IPS-20b (cell line): ENCODE results near the gene CFAP46.
"Not testable (repeated sequence)": the region's sequence is repeated elsewhere in the genome, so short reads cannot be mapped to it uniquely, and the experiment has no call there.

ENCODE experiments used
- H3K27ac ChIP-seq: one replicate; pipeline ENCODE4 v1.5.1; 2013; ENCODE audit warnings: low read length
- H3K27me3 ChIP-seq: 2 replicates; pipeline ENCODE4 v1.6.1; 2013; ENCODE audit warnings: mild to moderate bottlenecking, low read length, inconsistent platforms; ENCODE audit not compliant: insufficient read depth
- H3K36me3 ChIP-seq: 2 replicates; pipeline ENCODE4 v1.6.1; 2013; ENCODE audit warnings: low read depth, mild to moderate bottlenecking, inconsistent platforms, low read length, moderate library complexity; ENCODE audit not compliant: insufficient read depth
- H3K4me1 ChIP-seq: 2 replicates; pipeline ENCODE4 v1.6.1; 2013; ENCODE audit warnings: mild to moderate bottlenecking, control low read depth, inconsistent platforms, low read length, moderate library complexity; ENCODE audit not compliant: insufficient read depth
- H3K4me3 ChIP-seq: 2 replicates; pipeline ENCODE4 v1.5.1; 2013; ENCODE audit warnings: mild to moderate bottlenecking, low read length, inconsistent platforms
- H3K9ac ChIP-seq: 2 replicates; pipeline ENCODE4 v1.6.1; 2013; ENCODE audit warnings: low read depth, mild to moderate bottlenecking, inconsistent platforms, low read length, moderate library complexity
- H3K9me3 ChIP-seq: 2 replicates; pipeline ENCODE4 v1.6.1; 2013; ENCODE audit warnings: mild to moderate bottlenecking, low read depth, low read length, inconsistent platforms; ENCODE audit not compliant: insufficient read depth

Gene CFAP46

GRCh38 chr10:132891368-132891767 is 51.0 kb downstream of the CFAP46 start:
- peaks cover 19% of the 10 kb centered on the region; the same call in 1 of the 2 replicates for H3K4me1 ChIP-seq
- H3K27me3 ChIP-seq, result no peaks in the 10 kb centered on the region

DNA sequence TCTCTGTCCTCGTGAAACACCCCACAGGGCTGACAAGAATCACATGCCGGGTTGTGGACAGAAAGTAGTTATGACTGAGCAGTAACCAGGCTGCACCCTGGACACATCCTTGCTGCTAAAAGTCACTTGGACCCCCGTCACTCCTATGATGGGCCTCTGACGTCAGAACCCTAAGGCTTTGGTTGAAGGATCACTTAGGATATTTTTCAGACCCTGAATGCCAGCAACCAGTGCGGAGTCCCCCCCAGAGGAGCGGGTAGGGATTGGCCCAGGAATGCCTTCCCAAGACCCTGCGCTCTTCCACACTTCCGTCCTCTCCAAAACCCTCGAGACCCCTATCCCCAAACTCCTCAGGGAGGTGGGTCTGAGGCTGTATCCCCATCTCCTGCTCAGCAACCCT is 52.1 kb downstream of the CFAP46 start:
- H3K36me3 ChIP-seq, result no peaks in the 10 kb centered on the region
- H3K9me3 ChIP-seq, result no peaks in the 10 kb centered on the region
- H3K9ac ChIP-seq, result no peak overlapping the region
- no peaks in the 10 kb centered on the region for H3K27me3 ChIP-seq
- peaks cover 19% of the 10 kb centered on the region; the same call in 1 of the 2 replicates for H3K4me1 ChIP-seq
- no peak overlapping the region for H3K27ac ChIP-seq
- H3K4me3 ChIP-seq, result no peak overlapping the region

More at GRCh38 chr10:132891368-132891767, 51.0 kb downstream of the CFAP46 start:
- H3K27ac ChIP-seq, result peak overlapping the region; percentile 19
- H3K4me3 ChIP-seq, result peak overlapping the region; percentile 17; the same call in 1 of the 2 replicates
- H3K9ac ChIP-seq, result no peak overlapping the region
- H3K36me3 ChIP-seq, result no peaks in the 10 kb centered on the region
- H3K9me3 ChIP-seq, result no peaks in the 10 kb centered on the region

GRCh38 chr10:132889556-132889955 is 52.8 kb downstream of the CFAP46 start:
- no peaks in the 10 kb centered on the region for H3K27me3 ChIP-seq

GRCh38 chr10:132888898-132889490 is 53.4 kb downstream of the CFAP46 start:
- H3K27me3 ChIP-seq, result no peaks in the 10 kb centered on the region
- peaks cover 19% of the 10 kb centered on the region; the same call in 1 of the 2 replicates for H3K4me1 ChIP-seq
- H3K9me3 ChIP-seq, result no peaks in the 10 kb centered on the region
- no peak overlapping the region for H3K9ac ChIP-seq
- H3K27ac ChIP-seq, result no peak overlapping the region
- no peak overlapping the region for H3K4me3 ChIP-seq
- H3K36me3 ChIP-seq, result no peaks in the 10 kb centered on the region

More at GRCh38 chr10:132889556-132889955, 52.8 kb downstream of the CFAP46 start:
- Histone ChIP-seq H3K9ac (no peak overlapping the region), H3K4me1 (peaks cover 19% of the 10 kb centered on the region; the same call in 1 of the 2 replicates), H3K36me3 (no peaks in the 10 kb centered on the region), H3K4me3 (no peak overlapping the region), H3K9me3 (no peaks in the 10 kb centered on the region), H3K27ac (no peak overlapping the region)

DNA sequence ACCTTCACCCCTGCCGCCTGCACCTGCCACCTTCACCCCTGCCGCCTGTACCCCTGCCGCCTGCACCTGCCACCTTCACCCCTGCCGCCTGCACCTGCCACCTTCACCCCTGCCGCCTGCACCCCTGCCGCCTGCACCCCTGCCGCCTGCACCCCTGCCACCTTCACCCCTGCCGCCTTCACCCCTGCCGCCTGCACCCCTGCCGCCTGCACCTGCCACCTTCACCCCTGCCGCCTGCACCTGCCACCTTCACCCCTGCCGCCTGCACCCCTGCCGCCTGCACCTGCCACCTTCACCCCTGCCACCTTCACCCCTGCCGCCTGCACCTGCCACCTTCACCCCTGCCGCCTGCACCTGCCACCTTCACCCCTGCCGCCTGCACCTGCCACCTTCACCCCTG is 53.9 kb downstream of the CFAP46 start:
- H3K9ac ChIP-seq, H3K4me3 ChIP-seq, H3K27ac ChIP-seq, H3K27me3 ChIP-seq, H3K36me3 ChIP-seq, H3K9me3 ChIP-seq: not testable (repeated sequence)
- peaks cover 17% of the 10 kb centered on the region; the same call in 1 of the 2 replicates for H3K4me1 ChIP-seq

DNA sequence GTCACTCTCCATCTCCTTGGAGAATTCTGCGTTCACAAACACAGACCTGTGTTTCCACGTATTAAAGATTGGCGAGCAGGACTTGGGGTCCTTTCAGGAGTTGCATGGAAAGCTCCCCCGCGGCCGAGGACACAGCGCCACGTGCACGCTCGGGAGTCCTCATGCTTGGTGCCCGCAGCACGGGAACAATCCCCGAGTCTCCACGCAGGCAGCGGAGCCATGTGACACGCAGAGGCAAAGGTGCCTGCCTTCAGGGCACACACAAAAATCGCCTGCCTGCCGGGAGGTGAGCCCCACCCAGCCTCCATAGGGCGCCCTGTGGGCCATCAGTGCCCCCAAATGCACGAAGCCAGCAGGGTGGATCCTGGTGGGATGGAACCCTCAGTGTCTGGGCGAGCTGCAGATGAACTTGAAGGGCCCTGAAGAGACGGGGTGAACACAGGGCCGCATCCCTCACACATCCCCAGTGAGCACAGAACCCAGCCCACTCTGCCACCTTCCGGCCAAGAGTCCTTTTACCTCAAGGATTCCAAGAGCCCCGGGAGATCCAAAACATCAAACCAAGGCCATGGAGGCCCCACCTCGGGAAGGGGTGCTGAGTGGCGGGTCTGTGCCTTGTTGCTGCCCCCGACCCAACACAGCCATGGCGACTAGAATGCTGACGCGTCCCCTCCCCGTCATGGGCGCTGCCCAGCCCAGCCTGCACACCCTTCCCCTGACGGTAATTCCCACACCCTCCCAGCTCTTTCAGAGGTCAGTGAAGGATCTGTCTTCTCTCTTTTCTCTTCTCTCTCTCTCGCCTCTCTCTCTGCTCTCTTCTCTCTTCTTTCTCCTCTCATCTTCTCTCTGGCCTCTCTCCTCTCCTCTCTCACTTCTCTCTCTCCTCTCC is 55.9 kb downstream of the CFAP46 start:
- Histone ChIP-seq H3K9ac (no peak overlapping the region), H3K9me3 (no peaks in the 10 kb centered on the region), H3K27me3 (no peaks in the 10 kb centered on the region), H3K4me1 (peaks cover 10% of the 10 kb centered on the region; the same call in 1 of the 2 replicates), H3K27ac (no peak overlapping the region), H3K36me3 (no peaks in the 10 kb centered on the region), H3K4me3 (no peak overlapping the region)

GRCh38 chr10:132885451-132886210 is 56.7 kb downstream of the CFAP46 start:
- Histone ChIP-seq H3K9ac (no peak overlapping the region), H3K4me3 (no peak overlapping the region), H3K9me3 (no peaks in the 10 kb centered on the region), H3K27ac (no peak overlapping the region), H3K4me1 (peaks cover 2% of the 10 kb centered on the region; the same call in 1 of the 2 replicates), H3K36me3 (no peaks in the 10 kb centered on the region), H3K27me3 (no peaks in the 10 kb centered on the region)

GRCh38 chr10:132884691-132885271 is 57.6 kb downstream of the CFAP46 start:
- H3K36me3 ChIP-seq, result no peaks in the 10 kb centered on the region
- no peaks in the 10 kb centered on the region for H3K27me3 ChIP-seq
- H3K9me3 ChIP-seq, result no peaks in the 10 kb centered on the region
- no peaks in the 10 kb centered on the region for H3K4me1 ChIP-seq
- no peak overlapping the region for H3K4me3 ChIP-seq
- no peak overlapping the region for H3K27ac ChIP-seq
- H3K9ac ChIP-seq, result no peak overlapping the region

DNA sequence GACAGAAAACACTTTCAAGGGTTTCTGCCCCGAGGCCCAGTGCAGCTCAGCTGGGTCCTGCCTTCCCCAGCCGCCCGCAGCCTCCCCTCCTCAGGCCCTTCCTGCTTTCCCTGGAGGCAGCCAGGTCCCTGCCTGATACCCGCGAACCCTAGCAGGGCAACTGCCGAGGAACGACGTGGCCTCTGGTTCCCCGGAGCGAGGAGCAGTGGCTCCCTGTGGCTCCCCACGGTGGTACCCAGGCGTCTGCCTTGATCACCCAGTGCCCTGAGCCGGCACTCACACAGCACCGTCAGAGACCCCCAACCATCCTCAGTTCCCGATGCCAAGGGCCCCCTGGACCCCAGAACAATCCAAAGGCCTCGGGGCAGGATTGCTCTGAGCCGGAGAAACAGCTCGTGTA is 58.3 kb downstream of the CFAP46 start:
- H3K27ac ChIP-seq, result no peak overlapping the region
- H3K4me1 ChIP-seq, result no peaks in the 10 kb centered on the region
- no peaks in the 10 kb centered on the region for H3K27me3 ChIP-seq

DNA sequence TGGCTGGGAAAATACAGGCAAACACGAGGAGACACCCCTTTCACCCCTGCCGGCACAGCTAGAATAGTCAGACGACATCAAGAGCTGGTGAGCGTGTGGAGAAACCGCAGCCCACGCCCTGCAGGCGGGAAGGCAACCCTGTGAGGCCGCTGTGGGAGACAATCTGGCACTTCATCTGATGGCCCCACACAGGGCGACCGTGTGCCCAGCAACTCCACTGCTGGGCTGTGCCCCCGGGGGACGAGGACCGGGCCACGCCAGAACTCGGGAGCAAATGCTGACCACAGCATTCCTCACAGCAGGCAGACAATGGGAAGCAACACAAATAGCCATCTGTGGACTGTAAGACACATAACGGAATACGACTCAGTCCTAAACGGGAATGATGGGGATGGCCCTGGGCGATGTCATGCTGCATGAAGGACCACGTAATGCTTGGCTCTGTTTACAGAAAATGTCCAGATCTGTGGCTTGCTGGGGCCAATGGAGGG is 58.9 kb downstream of the CFAP46 start:
- no peaks in the 10 kb centered on the region for H3K36me3 ChIP-seq
- no peak overlapping the region for H3K4me3 ChIP-seq
- H3K27me3 ChIP-seq, result no peaks in the 10 kb centered on the region
- no peaks in the 10 kb centered on the region for H3K9me3 ChIP-seq
- H3K4me1 ChIP-seq, result no peaks in the 10 kb centered on the region
- H3K27ac ChIP-seq, result no peak overlapping the region
- no peak overlapping the region for H3K9ac ChIP-seq

More for the DNA sequence above, 58.3 kb downstream of the CFAP46 start:
- Histone ChIP-seq H3K4me3 (no peak overlapping the region), H3K36me3 (no peaks in the 10 kb centered on the region), H3K9ac (no peak overlapping the region), H3K9me3 (no peaks in the 10 kb centered on the region)
